B cell (primary cell): ENCODE data around the gene AANAT.

Experiments used
- EZH2 ChIP-seq: IDR thresholded peaks from 2 replicates; pipeline ENCODE4 v1.6.1; 2012; ENCODE audit warnings: borderline replicate concordance, low read depth, mild to moderate bottlenecking, moderate library complexity, low read length; ENCODE audit not compliant: insufficient read depth, poor library complexity, severe bottlenecking
- TF ChIP-seq, protein P1 (sequence below): fragments of 200-600 bp; IDR thresholded peaks from one replicate; pipeline ENCODE4 v1.8.0; 2022; ENCODE audit warnings: antibody characterized with exemption, mild to moderate bottlenecking

DNA sequence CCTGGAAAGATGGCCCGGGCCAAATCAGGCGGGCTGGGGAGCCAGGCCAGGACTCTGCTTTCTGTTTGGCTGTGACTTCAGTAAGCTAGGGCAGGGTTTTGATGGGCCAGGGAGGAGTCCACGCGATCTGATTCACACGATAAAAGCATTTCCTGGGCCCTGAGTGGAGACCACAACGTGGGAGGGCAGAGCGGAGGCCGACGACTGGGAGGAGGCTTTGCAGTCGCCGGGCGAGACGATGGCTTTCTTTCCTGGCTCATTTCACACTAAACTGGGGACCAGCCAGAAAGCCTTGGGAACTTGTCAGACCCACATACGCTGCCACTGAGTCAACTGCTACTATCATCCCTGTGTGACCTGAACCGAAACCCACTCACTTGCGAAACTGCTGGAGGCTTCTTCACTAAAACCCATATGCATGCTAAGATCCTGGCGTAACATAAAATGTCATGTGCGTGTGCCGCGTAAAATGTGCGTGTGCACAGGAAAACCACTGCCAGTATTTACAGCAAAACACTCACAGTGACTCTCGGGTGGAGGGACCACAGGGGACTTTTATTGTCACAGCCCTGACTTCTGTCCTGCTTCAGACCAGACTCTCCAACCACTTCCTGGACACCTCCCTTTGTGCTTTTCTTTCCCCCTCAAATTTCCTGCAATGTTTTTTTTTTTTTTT is 48.0 kb downstream of the AANAT start:
- TF ChIP-seq, protein P1, sequence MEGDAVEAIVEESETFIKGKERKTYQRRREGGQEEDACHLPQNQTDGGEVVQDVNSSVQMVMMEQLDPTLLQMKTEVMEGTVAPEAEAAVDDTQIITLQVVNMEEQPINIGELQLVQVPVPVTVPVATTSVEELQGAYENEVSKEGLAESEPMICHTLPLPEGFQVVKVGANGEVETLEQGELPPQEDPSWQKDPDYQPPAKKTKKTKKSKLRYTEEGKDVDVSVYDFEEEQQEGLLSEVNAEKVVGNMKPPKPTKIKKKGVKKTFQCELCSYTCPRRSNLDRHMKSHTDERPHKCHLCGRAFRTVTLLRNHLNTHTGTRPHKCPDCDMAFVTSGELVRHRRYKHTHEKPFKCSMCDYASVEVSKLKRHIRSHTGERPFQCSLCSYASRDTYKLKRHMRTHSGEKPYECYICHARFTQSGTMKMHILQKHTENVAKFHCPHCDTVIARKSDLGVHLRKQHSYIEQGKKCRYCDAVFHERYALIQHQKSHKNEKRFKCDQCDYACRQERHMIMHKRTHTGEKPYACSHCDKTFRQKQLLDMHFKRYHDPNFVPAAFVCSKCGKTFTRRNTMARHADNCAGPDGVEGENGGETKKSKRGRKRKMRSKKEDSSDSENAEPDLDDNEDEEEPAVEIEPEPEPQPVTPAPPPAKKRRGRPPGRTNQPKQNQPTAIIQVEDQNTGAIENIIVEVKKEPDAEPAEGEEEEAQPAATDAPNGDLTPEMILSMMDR: no peak
- TF ChIP-seq EZH2: no peak
